Adrenal gland (tissue), 12 donors: ENCODE results near the gene SERPINF2. TPM values are rescaled to one million over a fixed set of nuclear protein-coding genes. Genes with fewer than 3 reads are reported as not detected.

ENCODE experiments used
- DNase-seq, 7 donors: peaks; one replicate each; pipeline ENCODE4 v3.0.0-alpha.2; 2019 to 2020
- H3K27ac ChIP-seq, 5 donors: fragments of 200-600 bp; sonication (generic) in 4 of 5; 1 replicate in 3 of 5; 2 replicates in 2 of 5; pipeline versions ENCODE4 v1.5.1 to v1.8.0; 2016 to 2020; ENCODE audit warnings: mild to moderate bottlenecking in 1 of 5
- H3K27me3 ChIP-seq: fragments of 200-600 bp; 2 replicates; pipeline ENCODE4 v1.8.0; 2021
- H3K36me3 ChIP-seq, 2 donors: fragments of 200-600 bp; replicated peaks in 1 of 2; 1 replicate in 1 of 2; 2 replicates in 1 of 2; pipeline versions ENCODE4 v1.5.1 to v1.8.0; 2018 to 2022
- H3K4me1 ChIP-seq, 2 donors: fragments of 200-600 bp; replicated peaks in 1 of 2; 1 replicate in 1 of 2; 2 replicates in 1 of 2; pipeline versions ENCODE4 v1.5.1 to v1.8.0; 2018 to 2021
- H3K4me3 ChIP-seq, 4 donors: fragments of 200-600 bp; sonication (generic) in 3 of 4; one replicate each; pipeline ENCODE4 v1.5.1; 2016 to 2018
- H3K9me3 ChIP-seq, 3 donors: fragments of 200-600 bp; sonication (generic) in 1 of 3; replicated peaks in 1 of 3; 1 replicate in 2 of 3; 2 replicates in 1 of 3; pipeline versions ENCODE4 v1.5.1 to v1.8.0; 2016 to 2021
- POLR2A ChIP-seq, 2 donors: fragments of 450-650 bp; IDR thresholded peaks; one replicate each; pipeline ENCODE4 v1.6.1; 2017; ENCODE audit warnings: antibody characterized with exemption in 2 of 2, mild to moderate bottlenecking in 2 of 2, moderate library complexity in 1 of 2
- WGBS, 4 donors: extraction: QIAGEN DNeasy Blood & Tissue Kit in 2 of 4; methylation state at CpG; one replicate each; pipeline versions ENCODE4 v1.1.5 to v1.1.7; 2013 to 2017; 5-methylcytosine and 5-hydroxymethylcytosine counted together
- intact Hi-C, 2 donors: fragments of 100-400 bp; cut with DNase I; formaldehyde crosslinking; loops; one replicate each; pipeline versions ENCODE4 v1.14.1 to v1.15.0; 2022 to 2023
- microRNA counts, 2 donors: library from miRNA; unstranded; fragments of <30 nt; microRNA quantifications; one replicate each; lab custom pipeline; 2016
- polyA plus RNA-seq, 3 donors: library from polyadenylated mRNA; stranded (reverse); fragments of 200-250 nt in 2 of 3; fragments of 350-450 nt in 1 of 3; fragmentation: Illumina TruSeq in 1 of 3; extraction: RNeasy Lipid Tissue Mini Kit (QIAGEN cat#74804) in 1 of 3; gene quantifications; one replicate each; pipeline ENCODE4 v1.2.3, GENCODE V29; 2013 to 2014
- total RNA-seq, 9 donors: library from RNA; depleted of rRNA in 4 of 9; stranded (reverse); fragments of >200 nt in 4 of 9; fragments of 120-200 nt in 1 of 9; fragmentation: NEBNext Ultra II Directional in 1 of 9; extraction: Animal tissue kit (Norgen Biotek cat#: 25700) in 1 of 9; gene quantifications; one replicate each; pipeline versions ENCODE4 v1.1.0 to v1.2.4, GENCODE V29; 2013 to 2023
- TF ChIP-seq, protein P1 (sequence below), 6 experiments: fragments of 450-650 bp in 4 of 6; fragments of 200-600 bp in 2 of 6; sonication (generic) in 1 of 6; IDR thresholded peaks; 1 replicate in 5 of 6; 2 replicates in 1 of 6; pipeline versions ENCODE4 v1.5.1 to v1.8.0; 2016 to 2021; ENCODE audit warnings: antibody characterized with exemption in 6 of 6, mild to moderate bottlenecking in 2 of 6, moderate library complexity in 1 of 6
- donor health status: healthy with polysubstance abuse.
- donor health status: Bipolar disorder and iron deficiency.
- donor health status: DM: yes; HTN: yes; CAD: no.
- donor health status: DM: no; HTN: no; CAD: no.
- donor health status: DM: no; HTN: no; CAD: no.
- donor health status: DM: yes; HTN: yes; CAD: no.

The SERPINF2 gene
- total and polyA plus RNA-seq, 12 donors, result 0.59 to 6.4 (median 2.4) TPM

DNA sequence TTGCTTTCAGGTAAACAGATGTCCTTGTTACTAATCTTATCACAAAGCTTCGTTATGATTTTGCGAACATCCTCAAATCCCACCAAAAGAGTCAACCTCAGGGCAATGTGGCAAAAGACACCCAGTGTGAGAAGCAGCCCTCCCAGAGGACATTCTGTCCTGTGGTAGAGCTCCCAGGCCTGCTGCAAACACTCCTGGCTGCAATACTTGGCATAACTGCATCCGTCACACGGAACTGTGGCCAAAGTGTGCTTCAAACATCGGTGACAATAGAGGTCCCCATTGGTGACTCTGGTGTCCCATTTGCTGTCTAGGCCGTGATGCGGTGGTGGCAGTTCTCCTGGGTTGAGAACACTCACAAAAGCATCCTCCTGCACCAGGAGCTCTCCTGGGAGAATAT, 57.6 kb downstream of the SERPINF2 start:
- Histone ChIP-seq H3K4me1 (peaks cover 0 to 11% of the 10 kb centered on the region in 2 donors), H3K4me3 (no peak overlapping the region), H3K27ac (no peak overlapping the region), H3K36me3 (peaks cover 0 to 24% of the 10 kb centered on the region in 2 donors), H3K9me3 (no peaks in the 10 kb centered on the region), H3K27me3 (no peaks in the 10 kb centered on the region)
- no peak for DNase-seq
- TF ChIP-seq POLR2A (IDR thresholded peaks at IDR 0.05), result no peak
- TF ChIP-seq, protein P1, sequence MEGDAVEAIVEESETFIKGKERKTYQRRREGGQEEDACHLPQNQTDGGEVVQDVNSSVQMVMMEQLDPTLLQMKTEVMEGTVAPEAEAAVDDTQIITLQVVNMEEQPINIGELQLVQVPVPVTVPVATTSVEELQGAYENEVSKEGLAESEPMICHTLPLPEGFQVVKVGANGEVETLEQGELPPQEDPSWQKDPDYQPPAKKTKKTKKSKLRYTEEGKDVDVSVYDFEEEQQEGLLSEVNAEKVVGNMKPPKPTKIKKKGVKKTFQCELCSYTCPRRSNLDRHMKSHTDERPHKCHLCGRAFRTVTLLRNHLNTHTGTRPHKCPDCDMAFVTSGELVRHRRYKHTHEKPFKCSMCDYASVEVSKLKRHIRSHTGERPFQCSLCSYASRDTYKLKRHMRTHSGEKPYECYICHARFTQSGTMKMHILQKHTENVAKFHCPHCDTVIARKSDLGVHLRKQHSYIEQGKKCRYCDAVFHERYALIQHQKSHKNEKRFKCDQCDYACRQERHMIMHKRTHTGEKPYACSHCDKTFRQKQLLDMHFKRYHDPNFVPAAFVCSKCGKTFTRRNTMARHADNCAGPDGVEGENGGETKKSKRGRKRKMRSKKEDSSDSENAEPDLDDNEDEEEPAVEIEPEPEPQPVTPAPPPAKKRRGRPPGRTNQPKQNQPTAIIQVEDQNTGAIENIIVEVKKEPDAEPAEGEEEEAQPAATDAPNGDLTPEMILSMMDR (IDR thresholded peaks at IDR 0.05), result no peak
- intact Hi-C loops, result no loop called here
- 87 to 96% (median 95%) methylated on average over 5 to 7 of the region's 7 CpGs for WGBS, 4 donors

DNA sequence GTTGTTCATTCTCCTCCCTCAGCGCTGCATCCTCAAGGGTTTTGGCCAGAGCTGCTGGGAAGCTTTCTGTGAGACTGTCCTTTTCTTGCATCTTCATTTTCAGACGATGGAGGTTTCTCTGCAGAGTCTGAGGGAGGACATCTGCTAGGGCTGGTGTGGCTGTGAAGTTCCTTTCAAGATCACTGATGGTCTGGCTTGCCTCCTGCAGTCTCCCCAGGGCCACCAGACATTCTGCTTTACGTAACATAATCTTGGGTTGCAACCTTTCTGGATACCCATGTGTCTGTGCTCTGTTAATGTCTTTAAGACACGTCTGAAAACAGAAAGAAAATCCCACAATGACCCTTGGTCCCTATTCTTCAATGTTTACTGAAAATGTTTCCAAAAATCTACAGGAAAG, 58.0 kb downstream of the SERPINF2 start:
- intact Hi-C loops, result no loop called here
- no peak for DNase-seq
- Histone ChIP-seq H3K4me3 (no peak overlapping the region), H3K27me3 (no peaks in the 10 kb centered on the region), H3K9me3 (no peaks in the 10 kb centered on the region), H3K4me1 (peaks cover 0 to 11% of the 10 kb centered on the region in 2 donors), H3K27ac (no peak overlapping the region), H3K36me3 (peaks cover 0 to 24% of the 10 kb centered on the region in 2 donors)
- TF ChIP-seq, protein P1 (IDR thresholded peaks at IDR 0.05), result no peak
- TF ChIP-seq POLR2A (IDR thresholded peaks at IDR 0.05), result no peak
- 79 to 92% (median 91%) methylated on average over 4 of the region's 4 CpGs for WGBS, 4 donors

DNA sequence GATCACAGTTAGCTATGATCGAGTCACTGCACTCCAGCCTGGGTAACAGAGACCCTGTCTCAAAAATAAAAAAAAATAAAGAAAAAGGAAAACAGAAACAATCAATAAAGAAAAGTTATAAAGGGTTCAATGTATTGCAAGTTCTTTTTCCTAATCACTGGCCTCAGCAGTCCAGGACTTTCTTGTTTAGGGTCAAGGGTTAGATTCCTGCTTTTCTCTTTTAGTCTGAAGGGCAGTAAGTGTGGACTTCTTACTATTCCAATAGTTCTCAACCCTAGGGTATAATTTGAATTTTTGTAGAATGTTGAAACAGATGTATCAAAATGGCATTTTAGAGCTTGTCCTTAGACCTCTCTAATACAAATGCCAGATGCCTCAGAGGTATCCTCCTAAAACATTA, 59.8 kb downstream of the SERPINF2 start:
- H3K36me3 ChIP-seq, result peaks cover 0 to 24% of the 10 kb centered on the region in 2 donors
- no peak overlapping the region for H3K4me3 ChIP-seq
- H3K4me1 ChIP-seq, result peaks cover 0 to under 1% of the 10 kb centered on the region in 2 donors
- WGBS, 4 donors, result 100% methylated on average over 1 of the region's 1 CpG
- no peaks in the 10 kb centered on the region for H3K27me3 ChIP-seq
- DNase-seq, result no peak
- H3K9me3 ChIP-seq, result no peaks in the 10 kb centered on the region
- no peak overlapping the region for H3K27ac ChIP-seq
- intact Hi-C loops, result no loop called here
- no peak for TF ChIP-seq POLR2A (IDR thresholded peaks at IDR 0.05)
- TF ChIP-seq, protein P1 (IDR thresholded peaks at IDR 0.05), result no peak

DNA sequence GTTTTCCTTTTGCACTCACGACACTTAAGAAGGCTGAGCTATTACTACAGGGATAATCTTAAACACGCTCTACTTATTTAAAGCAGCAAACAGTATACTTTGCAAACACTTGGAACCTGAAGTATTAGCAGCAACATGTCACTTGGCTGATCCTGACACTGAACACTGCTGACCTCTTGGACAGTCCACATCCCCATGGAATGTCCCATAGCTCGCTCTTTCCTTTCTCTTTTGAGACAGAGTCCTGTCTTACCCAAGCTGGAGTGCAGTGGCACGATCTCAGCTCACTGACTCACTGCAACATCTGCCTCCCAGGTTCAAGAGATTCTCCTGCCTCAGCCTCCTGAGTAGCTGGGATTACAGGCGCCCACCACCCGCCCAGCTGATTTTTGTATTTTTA, 60.6 kb downstream of the SERPINF2 start:
- H3K36me3 ChIP-seq, result peaks cover 0 to 24% of the 10 kb centered on the region in 2 donors
- no peak for TF ChIP-seq POLR2A (IDR thresholded peaks at IDR 0.05)
- TF ChIP-seq, protein P1 (IDR thresholded peaks at IDR 0.05), result no peak
- H3K27ac ChIP-seq, result no peak overlapping the region
- DNase-seq, result peak in 1 of 7 donors; percentile 21
- H3K4me1 ChIP-seq, result no peaks in the 10 kb centered on the region
- H3K9me3 ChIP-seq, result no peaks in the 10 kb centered on the region
- intact Hi-C loops, result no loop called here
- no peak overlapping the region for H3K4me3 ChIP-seq
- H3K27me3 ChIP-seq, result no peaks in the 10 kb centered on the region
- 86 to 97% (median 94%) methylated on average over 6 of the region's 6 CpGs for WGBS, 4 donors

MicroRNAs encoded within 50 kb of the gene (microRNA counts, 767-probe panel; counts per million panel counts)
- 6,870 to 8,206 counts per million in 2 donors for microRNA hsa-miR-22-3p (lab: Ali Mortazavi, UCI)

Other genes with a start within 250 kb of the SERPINF2 start
- 10 to 100 TPM; 11.1 to 91.6 (median 37.7) TPM for gene INPP5K, start 226.3 kb upstream of the SERPINF2 start, total RNA-seq
- gene INPP5K, start 226.3 kb upstream of the SERPINF2 start, polyA plus RNA-seq, result 10 to 100 TPM; 22.6 to 41.1 (median 34.0) TPM
- gene PITPNA, start 180.1 kb upstream of the SERPINF2 start, total RNA-seq, result 100 to 1,000 TPM in 1 of 9 donors, 10 to 100 TPM in 8; 20.0 to 107 (median 51.9) TPM
- 100 to 1,000 TPM in 1 of 3 donors, 10 to 100 TPM in 2; 16.4 to 157 (median 17.8) TPM for gene PITPNA, start 180.1 kb upstream of the SERPINF2 start, polyA plus RNA-seq
- gene SLC43A2, start 114.0 kb upstream of the SERPINF2 start, total RNA-seq, result 10 to 100 TPM in 8 of 9 donors, 1 to 10 TPM in 1; 4.8 to 32.5 (median 18.4) TPM
- 10 to 100 TPM in 1 of 3 donors, 1 to 10 TPM in 2; 6.8 to 17.2 (median 7.5) TPM for gene SLC43A2, start 114.0 kb upstream of the SERPINF2 start, polyA plus RNA-seq
- gene SCARF1, start 97.1 kb upstream of the SERPINF2 start, total RNA-seq, result 10 to 100 TPM in 7 of 9 donors, 1 to 10 TPM in 2; 4.0 to 24.8 (median 18.1) TPM
- gene SCARF1, start 97.1 kb upstream of the SERPINF2 start, polyA plus RNA-seq, result 10 to 100 TPM in 2 of 3 donors, under 1 TPM in 1; 0.81 to 19.1 (median 10.5) TPM
- gene RILP, start 93.0 kb upstream of the SERPINF2 start, total RNA-seq, result 10 to 100 TPM; 13.8 to 78.3 (median 29.9) TPM
- gene RILP, start 93.0 kb upstream of the SERPINF2 start, polyA plus RNA-seq, result 10 to 100 TPM; 37.9 to 46.5 (median 40.4) TPM
- 100 to 1,000 TPM; 136 to 748 (median 227) TPM for gene PRPF8, start 58.0 kb upstream of the SERPINF2 start, total RNA-seq
- 100 to 1,000 TPM; 107 to 439 (median 155) TPM for gene PRPF8, start 58.0 kb upstream of the SERPINF2 start, polyA plus RNA-seq
- 10 to 100 TPM in 5 of 9 donors, 1 to 10 TPM in 4; 6.8 to 48.7 (median 11.4) TPM for gene TLCD2, start 32.5 kb upstream of the SERPINF2 start, total RNA-seq
- 10 to 100 TPM in 1 of 3 donors, 1 to 10 TPM in 2; 4.3 to 58.8 (median 7.2) TPM for gene TLCD2, start 32.5 kb upstream of the SERPINF2 start, polyA plus RNA-seq
- 10 to 100 TPM; 17.6 to 88.8 (median 44.2) TPM for gene WDR81, start 18.2 kb upstream of the SERPINF2 start, total RNA-seq
- gene WDR81, start 18.2 kb upstream of the SERPINF2 start, polyA plus RNA-seq, result 10 to 100 TPM in 2 of 3 donors, 1 to 10 TPM in 1; 4.9 to 52.3 (median 20.2) TPM
- 100 to 1,000 TPM in 5 of 9 donors, 10 to 100 TPM in 4; 24.5 to 290 (median 106) TPM for gene SERPINF1, start 19.2 kb downstream of the SERPINF2 start, total RNA-seq
- gene SERPINF1, start 19.2 kb downstream of the SERPINF2 start, polyA plus RNA-seq, result 100 to 1,000 TPM in 2 of 3 donors, 10 to 100 TPM in 1; 70.4 to 310 (median 121) TPM
- gene SMYD4, start 87.0 kb downstream of the SERPINF2 start, total RNA-seq, result 10 to 100 TPM; 10.2 to 20.2 (median 16.2) TPM
- 10 to 100 TPM in 1 of 3 donors, 1 to 10 TPM in 2; 5.1 to 17.9 (median 8.4) TPM for gene SMYD4, start 87.0 kb downstream of the SERPINF2 start, polyA plus RNA-seq
- gene RPA1, start 87.1 kb downstream of the SERPINF2 start, total RNA-seq, result 100 to 1,000 TPM in 1 of 9 donors, 10 to 100 TPM in 8; 19.3 to 109 (median 23.5) TPM
- gene RPA1, start 87.1 kb downstream of the SERPINF2 start, polyA plus RNA-seq, result 10 to 100 TPM; 12.9 to 32.8 (median 14.8) TPM